ENCODE measurements around the gene SYT1. TPM values are rescaled to one million over a fixed set of nuclear protein-coding genes. Genes with fewer than 3 reads are reported as not detected.

SYT1 gene
- polyA plus RNA-seq, 1 experiment: 6.8 TPM

- ChIA-PET CTCF (no interaction called here), POLR2A (no interaction called here)
- H3K9me3 ChIP-seq (ENCODE audit: control insufficient read depth, insufficient read depth, low read length): peaks cover 3% of the 10 kb centered on the region; the same call in 1 of the 2 replicates
- no peak overlapping the region for H3K27ac ChIP-seq (ENCODE audit: low read depth, low read length)
- no peak overlapping the region for H3K4me3 ChIP-seq (ENCODE audit: low read depth, low read length)
- no peaks in the 10 kb centered on the region for H3K27me3 ChIP-seq (ENCODE audit: control insufficient read depth, insufficient read depth, low read length)
- no peak for TF ChIP-seq CTCF (IDR thresholded peaks at IDR 0.05; ENCODE audit: low read depth, low read length)
- DNase-seq (ENCODE audit: low read depth, low spot score): no peak
Measured at GRCh38 chr12:78952552-78952929, 88.0 kb downstream of the SYT1 start.

GRCh38 chr12:78958941-78959340, 94.4 kb downstream of the SYT1 start:
- POLR2A ChIA-PET: no interaction called here
- TF ChIP-seq CTCF (IDR thresholded peaks at IDR 0.05; ENCODE audit: low read depth, low read length): no peak
- Histone ChIP-seq H3K27me3 (ENCODE audit: control insufficient read depth, insufficient read depth, low read length) (no peaks in the 10 kb centered on the region), H3K27ac (ENCODE audit: low read depth, low read length) (no peak overlapping the region), H3K4me3 (ENCODE audit: low read depth, low read length) (no peak overlapping the region), H3K9me3 (ENCODE audit: control insufficient read depth, insufficient read depth, low read length) (no peaks in the 10 kb centered on the region)
- CTCF ChIA-PET: interaction anchor here (0.8 to 1.3 kb wide), 2 partner anchors 12 to 36 kb away, joined by 3 read pairs; no protein-coding TSS in a partner anchor
- no peak for DNase-seq (ENCODE audit: low read depth, low spot score)

GRCh38 chr12:78959556-78959955, 95.0 kb downstream of the SYT1 start:
- H3K27me3 ChIP-seq (ENCODE audit: control insufficient read depth, insufficient read depth, low read length): no peaks in the 10 kb centered on the region
- ChIA-PET POLR2A (no interaction called here), CTCF (interaction anchor here (0.8 to 1.3 kb wide), 2 partner anchors 12 to 36 kb away, joined by 3 read pairs; no protein-coding TSS in a partner anchor)
- H3K27ac ChIP-seq (ENCODE audit: low read depth, low read length): no peak overlapping the region
- no peak for DNase-seq (ENCODE audit: low read depth, low spot score)
- TF ChIP-seq CTCF (IDR thresholded peaks at IDR 0.05; ENCODE audit: low read depth, low read length): 0 out of 2 replicates have a peak, but pooled peaks have one; percentile 7
- no peak overlapping the region for H3K4me3 ChIP-seq (ENCODE audit: low read depth, low read length)
- no peaks in the 10 kb centered on the region for H3K9me3 ChIP-seq (ENCODE audit: control insufficient read depth, insufficient read depth, low read length)

- ChIA-PET POLR2A (no interaction called here), CTCF (no interaction called here)
- DNase-seq (ENCODE audit: low read depth, low spot score): no peak
- Histone ChIP-seq H3K27ac (ENCODE audit: low read depth, low read length) (no peak overlapping the region), H3K4me3 (ENCODE audit: low read depth, low read length) (no peak overlapping the region), H3K9me3 (ENCODE audit: control insufficient read depth, insufficient read depth, low read length) (no peaks in the 10 kb centered on the region), H3K27me3 (ENCODE audit: control insufficient read depth, insufficient read depth, low read length) (no peaks in the 10 kb centered on the region)
- no peak for TF ChIP-seq CTCF (IDR thresholded peaks at IDR 0.05; ENCODE audit: low read depth, low read length)
Measured at GRCh38 chr12:78961171-78961570, 96.6 kb downstream of the SYT1 start.

GRCh38 chr12:78963439-78964227, 99.1 kb downstream of the SYT1 start:
- no peak for TF ChIP-seq CTCF (IDR thresholded peaks at IDR 0.05; ENCODE audit: low read depth, low read length)
- no peak for DNase-seq (ENCODE audit: low read depth, low spot score)
- no peak overlapping the region for H3K27ac ChIP-seq (ENCODE audit: low read depth, low read length)
- H3K4me3 ChIP-seq (ENCODE audit: low read depth, low read length): no peak overlapping the region
- POLR2A ChIA-PET: no interaction called here
- CTCF ChIA-PET: no interaction called here
- H3K9me3 ChIP-seq (ENCODE audit: control insufficient read depth, insufficient read depth, low read length): no peaks in the 10 kb centered on the region
- H3K27me3 ChIP-seq (ENCODE audit: control insufficient read depth, insufficient read depth, low read length): no peaks in the 10 kb centered on the region
